Ovary (tissue), 3 donors: Measurements from ENCODE around the gene FBXW7.

Experiments used
- EP300 ChIP-seq: sonication (generic); formaldehyde crosslinking; IDR thresholded peaks from one replicate; pipeline ENCODE4 v1.6.1; 2017; ENCODE audit warnings: antibody characterized with exemption
- POLR2A ChIP-seq: fragments of 450-650 bp; IDR thresholded peaks from one replicate; pipeline ENCODE4 v1.6.1; 2017; ENCODE audit warnings: antibody characterized with exemption, mild to moderate bottlenecking, moderate library complexity
- TF ChIP-seq, protein P1 (sequence below), 3 donors: fragments of 450-650 bp in 2 of 3; fragments of 200-600 bp in 1 of 3; IDR thresholded peaks; one replicate each; pipeline versions ENCODE4 v1.5.1 to v1.8.0; 2016 to 2022; ENCODE audit warnings: antibody characterized with exemption in 3 of 3, mild to moderate bottlenecking in 1 of 3
- donor health status: DM: no; HTN: no; CAD: no.

DNA sequence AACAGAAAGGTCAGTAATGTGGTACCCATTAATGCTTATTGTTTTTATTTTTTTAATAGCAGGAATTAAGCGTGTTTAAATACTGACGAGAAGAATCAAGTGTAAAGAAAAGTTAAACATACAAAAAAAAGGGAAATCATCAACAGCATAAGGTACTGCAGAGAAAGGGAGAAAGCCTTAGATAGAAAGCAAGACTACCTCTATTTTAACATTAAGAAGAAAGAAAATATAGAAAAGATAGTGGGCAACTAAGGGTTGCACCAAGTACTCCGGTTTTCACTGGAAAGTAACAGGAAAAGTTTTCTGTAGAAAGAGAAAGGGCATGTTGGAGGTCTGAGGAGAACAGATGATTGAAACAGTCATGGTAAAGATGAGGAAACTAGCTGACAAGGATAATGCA, 41.9 kb downstream of the FBXW7 start:
- no peak for TF ChIP-seq EP300
- TF ChIP-seq, protein P1, sequence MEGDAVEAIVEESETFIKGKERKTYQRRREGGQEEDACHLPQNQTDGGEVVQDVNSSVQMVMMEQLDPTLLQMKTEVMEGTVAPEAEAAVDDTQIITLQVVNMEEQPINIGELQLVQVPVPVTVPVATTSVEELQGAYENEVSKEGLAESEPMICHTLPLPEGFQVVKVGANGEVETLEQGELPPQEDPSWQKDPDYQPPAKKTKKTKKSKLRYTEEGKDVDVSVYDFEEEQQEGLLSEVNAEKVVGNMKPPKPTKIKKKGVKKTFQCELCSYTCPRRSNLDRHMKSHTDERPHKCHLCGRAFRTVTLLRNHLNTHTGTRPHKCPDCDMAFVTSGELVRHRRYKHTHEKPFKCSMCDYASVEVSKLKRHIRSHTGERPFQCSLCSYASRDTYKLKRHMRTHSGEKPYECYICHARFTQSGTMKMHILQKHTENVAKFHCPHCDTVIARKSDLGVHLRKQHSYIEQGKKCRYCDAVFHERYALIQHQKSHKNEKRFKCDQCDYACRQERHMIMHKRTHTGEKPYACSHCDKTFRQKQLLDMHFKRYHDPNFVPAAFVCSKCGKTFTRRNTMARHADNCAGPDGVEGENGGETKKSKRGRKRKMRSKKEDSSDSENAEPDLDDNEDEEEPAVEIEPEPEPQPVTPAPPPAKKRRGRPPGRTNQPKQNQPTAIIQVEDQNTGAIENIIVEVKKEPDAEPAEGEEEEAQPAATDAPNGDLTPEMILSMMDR (IDR thresholded peaks at IDR 0.05) = no peak
- no peak for TF ChIP-seq POLR2A
